NCI-H1105 (cell line): ENCODE measurements around the gene DHX35.

ENCODE experiments used
- DNase-seq: peaks from one replicate; lab custom pipeline; 2025; lab: John Stamatoyannopoulos, UW

The DHX35 gene

GRCh38 chr20:39025883-39026282, 63.7 kb downstream of the DHX35 start:
- DNase-seq, result no peak

GRCh38 chr20:39029364-39029763, 67.2 kb downstream of the DHX35 start:
- DNase-seq, result no peak

GRCh38 chr20:39032997-39033396, 70.9 kb downstream of the DHX35 start:
- DNase-seq, result no peak

- no peak for DNase-seq
These were observed 73.9 kb downstream of the DHX35 start for GRCh38 chr20:39036011-39036410.

GRCh38 chr20:39036851-39037250, 74.7 kb downstream of the DHX35 start:
- no peak for DNase-seq

- no peak for DNase-seq
These were observed 75.9 kb downstream of the DHX35 start for GRCh38 chr20:39038047-39038446.

- DNase-seq, result no peak
These were observed 76.4 kb downstream of the DHX35 start for GRCh38 chr20:39038495-39038894.

GRCh38 chr20:39039261-39039660, 77.1 kb downstream of the DHX35 start:
- DNase-seq, result no peak

- no peak for DNase-seq
These were observed 78.0 kb downstream of the DHX35 start for GRCh38 chr20:39040116-39040515.

- DNase-seq, result no peak
These were observed 78.9 kb downstream of the DHX35 start for GRCh38 chr20:39041067-39041466.

- no peak for DNase-seq
These were observed 80.4 kb downstream of the DHX35 start for GRCh38 chr20:39042279-39043150.

- DNase-seq, result no peak
These were observed 82.4 kb downstream of the DHX35 start for GRCh38 chr20:39044501-39044900.

GRCh38 chr20:39045676-39046075, 83.5 kb downstream of the DHX35 start:
- no peak for DNase-seq

GRCh38 chr20:39047417-39047985, 85.4 kb downstream of the DHX35 start:
- DNase-seq, result no peak

- peak; percentile 46 for DNase-seq
These were observed 86.0 kb downstream of the DHX35 start for GRCh38 chr20:39048000-39048696.

- DNase-seq, result no peak
These were observed 87.0 kb downstream of the DHX35 start for GRCh38 chr20:39049148-39049547.

- peak; percentile 48 for DNase-seq
These were observed 87.8 kb downstream of the DHX35 start for GRCh38 chr20:39049684-39050554.

- DNase-seq, result no peak
These were observed 88.4 kb downstream of the DHX35 start for GRCh38 chr20:39050555-39050902.

GRCh38 chr20:39052676-39053075, 90.5 kb downstream of the DHX35 start:
- DNase-seq, result no peak

GRCh38 chr20:39057143-39057542, 95.0 kb downstream of the DHX35 start:
- no peak for DNase-seq

- no peak for DNase-seq
These were observed 95.8 kb downstream of the DHX35 start for GRCh38 chr20:39057911-39058310.

GRCh38 chr20:39059036-39059435, 96.9 kb downstream of the DHX35 start:
- DNase-seq, result no peak
